ENCODE measurements around the gene TRAPPC3L. TPM values are rescaled to one million over a fixed set of nuclear protein-coding genes. Genes with fewer than 3 reads are reported as not detected.

The TRAPPC3L gene
- polyA plus RNA-seq, 1 donor from 2014 or later: not detected

- H3K79me2 ChIP-seq (replicated peaks; ENCODE audit: insufficient read depth, low read length): peaks cover 16% of the 10 kb centered on the region
- H3K36me3 ChIP-seq (ENCODE audit: insufficient read depth, low read length): no peaks in the 10 kb centered on the region
- H4K20me1 ChIP-seq (ENCODE audit: insufficient read depth): no peaks in the 10 kb centered on the region
- no peaks in the 10 kb centered on the region for H3K9me2 ChIP-seq (ENCODE audit: insufficient read depth, low read length)
- no peaks in the 10 kb centered on the region for H3K27me3 ChIP-seq (ENCODE audit: insufficient read depth, low read depth, low read length)
- no peak overlapping the region for H3K4me2 ChIP-seq (ENCODE audit: low read length)
- no peaks in the 10 kb centered on the region for H3F3A ChIP-seq (ENCODE audit: insufficient read depth, low read length, poor library complexity, severe bottlenecking)
- no peaks in the 10 kb centered on the region for H3K9me3 ChIP-seq (ENCODE audit: low read length)
- no peak overlapping the region for H3K4me3 ChIP-seq (ENCODE audit: low read length)
- no peak overlapping the region for H3K9ac ChIP-seq (ENCODE audit: low read length)
- no peak for TF ChIP-seq TAF1 (IDR thresholded peaks at IDR 0.05; ENCODE audit: low read depth)
- no peak for TF ChIP-seq SMC3 (conservative IDR thresholded peaks at IDR 0.05; ENCODE audit: poor library complexity)
- TF ChIP-seq RAD21 (conservative IDR thresholded peaks at IDR 0.05): no peak
- TF ChIP-seq EP300 (conservative IDR thresholded peaks at IDR 0.05; ENCODE audit: poor library complexity, severe bottlenecking): no peak
- no peak for TF ChIP-seq POLR2AphosphoS5 (IDR thresholded peaks at IDR 0.05)
- TF ChIP-seq CTCF (IDR thresholded peaks at IDR 0.05; ENCODE audit: poor library complexity, severe bottlenecking): no peak
- no peak for TF ChIP-seq EZH2 (IDR thresholded peaks at IDR 0.05; ENCODE audit: borderline replicate concordance, insufficient read depth, low read length, poor library complexity, severe bottlenecking)
- no peak for TF ChIP-seq REST (IDR thresholded peaks at IDR 0.05; ENCODE audit: borderline replicate concordance)
- no peak for TF ChIP-seq MXI1 (conservative IDR thresholded peaks at IDR 0.05; ENCODE audit: poor library complexity, severe bottlenecking)
- H3K27ac ChIP-seq (ENCODE audit: low read length): no peak overlapping the region
- H2AFZ ChIP-seq (ENCODE audit: low read depth, low read length): no peak overlapping the region
Observed at GRCh38 chr6:116578335-116578734, 32.9 kb upstream of the TRAPPC3L start.

GRCh38 chr6:116577486-116577885, 32.0 kb upstream of the TRAPPC3L start:
- no peak overlapping the region for H3K9ac ChIP-seq (ENCODE audit: low read length)
- no peak overlapping the region for H3K4me2 ChIP-seq (ENCODE audit: low read length)
- TF ChIP-seq EP300 (conservative IDR thresholded peaks at IDR 0.05; ENCODE audit: poor library complexity, severe bottlenecking) (no peak), MXI1 (conservative IDR thresholded peaks at IDR 0.05; ENCODE audit: poor library complexity, severe bottlenecking) (no peak), EZH2 (IDR thresholded peaks at IDR 0.05; ENCODE audit: borderline replicate concordance, insufficient read depth, low read length, poor library complexity, severe bottlenecking) (no peak), POLR2AphosphoS5 (IDR thresholded peaks at IDR 0.05) (no peak)
- no peaks in the 10 kb centered on the region for H3K36me3 ChIP-seq (ENCODE audit: insufficient read depth, low read length)
- H3F3A ChIP-seq (ENCODE audit: insufficient read depth, low read length, poor library complexity, severe bottlenecking): no peaks in the 10 kb centered on the region
- peaks cover 24% of the 10 kb centered on the region for H3K79me2 ChIP-seq (replicated peaks; ENCODE audit: insufficient read depth, low read length)
- no peaks in the 10 kb centered on the region for H3K9me2 ChIP-seq (ENCODE audit: insufficient read depth, low read length)
- no peaks in the 10 kb centered on the region for H4K20me1 ChIP-seq (ENCODE audit: insufficient read depth)
- H3K27me3 ChIP-seq (ENCODE audit: insufficient read depth, low read depth, low read length): no peaks in the 10 kb centered on the region
- no peak overlapping the region for H3K4me3 ChIP-seq (ENCODE audit: low read length)
- H3K9me3 ChIP-seq (ENCODE audit: low read length): no peaks in the 10 kb centered on the region
- H3K27ac ChIP-seq (ENCODE audit: low read length): no peak overlapping the region
- H2AFZ ChIP-seq (ENCODE audit: low read depth, low read length): no peak overlapping the region

Measured in neural cell (in vitro differentiated cells).